H9 (cell line): ENCODE measurements around the gene XRCC3. TPM values are rescaled to one million over a fixed set of nuclear protein-coding genes. Genes with fewer than 3 reads are reported as not detected.

Source experiments
- DNase-seq: peaks from one replicate; pipeline ENCODE4 v3.0.0-alpha.2; 2017
- H2AFZ ChIP-seq: one replicate; pipeline ENCODE4 v1.6.1; 2013; ENCODE audit warnings: mild to moderate bottlenecking, low read length, control low read depth, moderate library complexity
- H2AK5ac ChIP-seq: 2 replicates; pipeline ENCODE4 v1.6.1; 2013; ENCODE audit warnings: low read length, control low read depth, mixed read lengths; ENCODE audit not compliant: insufficient read length
- H2BK120ac ChIP-seq: one replicate; pipeline ENCODE4 v1.6.1; 2013; ENCODE audit warnings: low read depth, mild to moderate bottlenecking, low read length, control low read depth, inconsistent platforms; ENCODE audit not compliant: poor library complexity, severe bottlenecking
- H2BK12ac ChIP-seq: 2 replicates; pipeline ENCODE4 v1.6.1; 2013; ENCODE audit warnings: low read length, control low read depth, mixed read lengths, low read depth; ENCODE audit not compliant: insufficient read length
- H2BK15ac ChIP-seq: 2 replicates; pipeline ENCODE4 v1.6.1; 2013; ENCODE audit warnings: low read depth, low read length, control low read depth
- H2BK20ac ChIP-seq: one replicate; pipeline ENCODE4 v1.6.1; 2013; ENCODE audit warnings: low read depth, mild to moderate bottlenecking, low read length, control low read depth, inconsistent platforms; ENCODE audit not compliant: poor library complexity, severe bottlenecking
- H2BK5ac ChIP-seq: 2 replicates; pipeline ENCODE4 v1.6.1; 2013; ENCODE audit warnings: low read length, control low read depth, mixed read lengths; ENCODE audit not compliant: insufficient read length
- H3K14ac ChIP-seq: 2 replicates; pipeline ENCODE4 v1.6.1; 2013; ENCODE audit warnings: low read length, control low read depth; ENCODE audit not compliant: insufficient read depth
- H3K18ac ChIP-seq: 2 replicates; pipeline ENCODE4 v1.6.1; 2013; ENCODE audit warnings: low read depth, mild to moderate bottlenecking, mixed read lengths, low read length, control low read depth; ENCODE audit not compliant: insufficient read length
- H3K23ac ChIP-seq: 2 replicates; pipeline ENCODE4 v1.6.1; 2013; ENCODE audit warnings: low read length, control low read depth, mixed read lengths, low read depth; ENCODE audit not compliant: insufficient read length
- H3K23me2 ChIP-seq: 2 replicates; pipeline ENCODE4 v1.6.1; 2013; ENCODE audit warnings: low read depth, mild to moderate bottlenecking, mixed read lengths, low read length, control low read depth; ENCODE audit not compliant: insufficient read length, poor library complexity, severe bottlenecking
- H3K27ac ChIP-seq: 2 replicates; pipeline ENCODE4 v1.5.1; 2013; ENCODE audit warnings: low read length, control low read depth, mixed read lengths, low read depth; ENCODE audit not compliant: insufficient read length
- H3K27me3 ChIP-seq: 2 replicates; pipeline ENCODE4 v1.6.1; 2013; ENCODE audit warnings: low read length, control low read depth, inconsistent platforms; ENCODE audit not compliant: insufficient read depth
- H3K4ac ChIP-seq: 2 replicates; pipeline ENCODE4 v1.6.1; 2013; ENCODE audit warnings: low read depth, mild to moderate bottlenecking, control low read depth, inconsistent platforms, low read length, moderate library complexity
- H3K4me1 ChIP-seq: 2 replicates; pipeline ENCODE4 v1.6.1; 2013; ENCODE audit warnings: low read length, control low read depth, inconsistent platforms; ENCODE audit not compliant: insufficient read depth
- H3K4me2 ChIP-seq: 2 replicates; pipeline ENCODE4 v1.6.1; 2013; ENCODE audit warnings: low read length, control low read depth, mixed read lengths; ENCODE audit not compliant: insufficient read length, insufficient read depth
- H3K56ac ChIP-seq: 2 replicates; pipeline ENCODE4 v1.6.1; 2013; ENCODE audit warnings: low read depth, mild to moderate bottlenecking, mixed read lengths, low read length, control low read depth; ENCODE audit not compliant: insufficient read length
- H3K79me1 ChIP-seq: 2 replicates; pipeline ENCODE4 v1.6.1; 2013; ENCODE audit warnings: low read depth, mild to moderate bottlenecking, moderate library complexity, low read length, control low read depth, inconsistent platforms; ENCODE audit not compliant: insufficient read depth, poor library complexity, severe bottlenecking
- H3K79me2 ChIP-seq: 2 replicates; pipeline ENCODE4 v1.6.1; 2013; ENCODE audit warnings: low read length, control low read depth, inconsistent platforms; ENCODE audit not compliant: insufficient read depth
- H3K9ac ChIP-seq: 2 replicates; pipeline ENCODE4 v1.6.1; 2013; ENCODE audit warnings: low read length, control low read depth, mixed read lengths; ENCODE audit not compliant: insufficient read length; ENCODE audit errors: extremely low read depth
- H3K9me3 ChIP-seq: one replicate; pipeline ENCODE4 v1.6.1; 2013; ENCODE audit warnings: low read depth, low read length, inconsistent platforms; ENCODE audit not compliant: control insufficient read depth
- H3T11ph ChIP-seq: one replicate; pipeline ENCODE4 v1.6.1; 2013; ENCODE audit warnings: mild to moderate bottlenecking, low read length, control low read depth, inconsistent platforms
- H4K20me1 ChIP-seq: one replicate; pipeline ENCODE4 v1.6.1; 2013; ENCODE audit not compliant: control insufficient read depth, insufficient read length, insufficient read depth
- H4K5ac ChIP-seq: 2 replicates; pipeline ENCODE4 v1.6.1; 2013; ENCODE audit warnings: low read depth, mild to moderate bottlenecking, mixed read lengths, low read length, control low read depth; ENCODE audit not compliant: insufficient read length
- H4K8ac ChIP-seq: replicated peaks from 2 replicates; pipeline ENCODE4 v1.6.1; 2013; ENCODE audit warnings: low read length, control low read depth, mixed read lengths, low read depth; ENCODE audit not compliant: insufficient read length
- H4K91ac ChIP-seq: 2 replicates; pipeline ENCODE4 v1.6.1; 2013; ENCODE audit warnings: low read depth, mild to moderate bottlenecking, moderate library complexity, mixed read lengths, low read length, control low read depth; ENCODE audit not compliant: insufficient read length
- H3K27ac Mint-ChIP-seq, 3 experiments: 2 replicates in 2 of 3; 3 replicates in 1 of 3; pipeline ENCODE4 v1.8.0; 2020 to 2021; ENCODE audit warnings: mixed read lengths in 3 of 3, mild to moderate bottlenecking in 1 of 3, moderate library complexity in 1 of 3
- H3K27me3 Mint-ChIP-seq: 2 replicates; pipeline ENCODE4 v1.8.0; 2021; ENCODE audit warnings: low read depth, mild to moderate bottlenecking, moderate library complexity, mixed read lengths
- H3K36me3 Mint-ChIP-seq, 3 experiments: 2 replicates in 2 of 3; 3 replicates in 1 of 3; pipeline ENCODE4 v1.8.0; 2020 to 2021; ENCODE audit warnings: low read depth in 3 of 3, mixed read lengths in 3 of 3; ENCODE audit not compliant: insufficient read depth in 1 of 3
- H3K4me1 Mint-ChIP-seq, 2 experiments: 2 replicates each; pipeline ENCODE4 v1.8.0; 2020; ENCODE audit warnings: mixed read lengths in 2 of 2
- H3K4me3 Mint-ChIP-seq, 2 experiments: 2 replicates in 1 of 2; 3 replicates in 1 of 2; pipeline ENCODE4 v1.8.0; 2020 to 2021; ENCODE audit warnings: mild to moderate bottlenecking in 2 of 2, mixed read lengths in 2 of 2, moderate library complexity in 1 of 2
- H3K9me3 Mint-ChIP-seq, 2 experiments: 2 replicates in 1 of 2; 3 replicates in 1 of 2; pipeline ENCODE4 v1.8.0; 2020; ENCODE audit warnings: mild to moderate bottlenecking in 2 of 2, mixed read lengths in 2 of 2, moderate library complexity in 1 of 2
- CTCF ChIP-seq: fragments of 200-600 bp; sonication (generic); conservative IDR thresholded peaks from 3 replicates; pipeline ENCODE4 v1.8.0; 2021; ENCODE audit warnings: antibody characterized with exemption, mild to moderate bottlenecking
- WGBS: extraction: QIAGEN DNeasy Blood & Tissue Kit; methylation state at CpG from one replicate; pipeline ENCODE4 v1.1.7; 2013; ENCODE audit warnings: missing lambda C conversion rate, low lambda C conversion rate, mixed read lengths; ENCODE audit not compliant: insufficient read length; ENCODE audit errors: extremely low coverage; 5-methylcytosine and 5-hydroxymethylcytosine counted together
- total RNA-seq: library from RNA; stranded (reverse); gene quantifications from 2 replicates; pipeline ENCODE4 v1.2.1, GENCODE V29; 2021

The XRCC3 gene
- total RNA-seq, 1 experiment from 2014 or later, result 45.3 TPM

GRCh38 chr14:103707329-103708263, 7.7 kb downstream of the XRCC3 start:
- Histone ChIP-seq H3T11ph (no peak overlapping the region), H4K20me1 (no peaks in the 10 kb centered on the region), H4K8ac (no peak overlapping the region), H3K79me1 (no peaks in the 10 kb centered on the region), H3K79me2 (no peaks in the 10 kb centered on the region), H2BK15ac (no peak overlapping the region), H4K91ac (no peak overlapping the region), H3K23me2 (no peaks in the 10 kb centered on the region), H2AK5ac (no peak overlapping the region), H4K5ac (no peak overlapping the region), H3K18ac (no peak overlapping the region), H3K23ac (no peak overlapping the region), H3K4me1 (peaks cover 3% of the 10 kb centered on the region; the same call in 1 of the 2 replicates), H3K9me3 (no peaks in the 10 kb centered on the region), H2BK12ac (no peak overlapping the region), H3K14ac (no peak overlapping the region), H2AFZ (no peak overlapping the region), H2BK120ac (no peak overlapping the region), H3K4ac (no peak overlapping the region), H3K27ac (no peak overlapping the region), H3K56ac (no peak overlapping the region), H2BK5ac (no peak overlapping the region), H3K9ac (no peak overlapping the region), H3K4me2 (no peak overlapping the region), H2BK20ac (no peak overlapping the region), H3K27me3 (no peaks in the 10 kb centered on the region)
- no peaks in the 10 kb centered on the region; a peak in 2 of 5 replicates for H3K9me3 Mint-ChIP-seq
- no peak overlapping the region for H3K4me3 Mint-ChIP-seq
- DNase-seq, result no peak
- no peak for TF ChIP-seq CTCF
- H3K27ac Mint-ChIP-seq, result no peak overlapping the region
- peaks cover 9 to 16% of the 10 kb centered on the region in 2 experiments for H3K4me1 Mint-ChIP-seq
- no CpG with 5 or more reads among the region's 29 CpGs for WGBS
- no peaks in the 10 kb centered on the region; the same call in 1 of the 2 replicates for H3K27me3 Mint-ChIP-seq
- peaks cover 29 to 63% (median 53%) of the 10 kb centered on the region in 3 experiments; a peak in 6 of 7 replicates for H3K36me3 Mint-ChIP-seq
